ENCODE measurements around the gene PLA2G12A. TPM values are rescaled to one million over a fixed set of nuclear protein-coding genes. Genes with fewer than 3 reads are reported as not detected.

PLA2G12A gene
- total RNA-seq, 2 donors from 2014 or later = 59.4 to 63.1 TPM

- DNase-seq (no peak), ATAC-seq (no peak)
- intact Hi-C loops (cut with DNase I) = no loop called here
Measured at GRCh38 chr4:109730619-109731545, 1.0 kb upstream of the PLA2G12A start.

- ATAC-seq = peak in 1 of 2 donors; percentile 16
- peak; percentile 31 for DNase-seq
- intact Hi-C loops (cut with DNase I) = no loop called here
Measured at GRCh38 chr4:109729117-109729717, 653 bp downstream of the PLA2G12A start.

DNA sequence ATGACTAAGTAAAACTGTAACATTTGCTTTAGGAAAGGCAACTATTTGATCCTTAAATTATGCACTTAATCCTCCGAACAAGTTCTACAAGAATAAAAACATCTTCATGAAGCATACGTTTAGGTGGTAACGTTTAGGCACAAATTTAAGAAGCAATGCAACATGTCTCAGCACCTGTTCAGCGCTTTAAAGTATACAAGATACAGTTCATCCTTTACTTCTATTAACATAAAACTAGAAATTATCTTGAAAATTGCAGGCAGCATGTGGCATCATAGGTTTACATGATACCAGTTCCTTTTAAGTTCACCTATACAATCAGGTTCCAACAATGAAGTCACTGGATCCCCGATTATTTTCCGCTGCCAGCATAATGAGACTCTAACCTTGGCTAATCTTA lies 1.5 kb downstream of the PLA2G12A start:
- intact Hi-C loops (cut with DNase I) = no loop called here
- ATAC-seq (no peak), DNase-seq (no peak)

DNA sequence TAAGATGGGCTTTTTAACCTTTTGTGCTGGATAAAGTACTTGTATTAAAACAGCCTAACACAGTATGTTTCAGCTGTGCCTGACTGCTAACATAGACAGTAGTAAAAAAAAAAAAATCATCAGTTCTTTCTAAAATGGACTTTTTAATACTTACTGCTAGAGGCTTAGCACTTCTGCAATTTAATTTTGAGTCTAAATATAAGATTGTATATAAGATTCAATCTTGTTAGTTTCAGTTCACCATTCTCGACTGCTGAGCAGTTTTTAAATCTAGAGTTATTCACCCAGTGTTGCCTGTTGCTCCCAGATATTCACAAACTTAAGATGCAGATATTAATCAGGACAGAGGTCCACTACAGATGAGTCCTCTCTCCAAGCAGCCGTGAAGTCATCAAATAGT lies 6.8 kb downstream of the PLA2G12A start:
- no peak for ATAC-seq
- DNase-seq = no peak
- intact Hi-C loops (cut with DNase I) = no loop called here

GRCh38 chr4:109722357-109722756 lies 7.5 kb downstream of the PLA2G12A start:
- no peak for ATAC-seq
- intact Hi-C loops (cut with DNase I) = no loop called here
- DNase-seq = no peak

DNA sequence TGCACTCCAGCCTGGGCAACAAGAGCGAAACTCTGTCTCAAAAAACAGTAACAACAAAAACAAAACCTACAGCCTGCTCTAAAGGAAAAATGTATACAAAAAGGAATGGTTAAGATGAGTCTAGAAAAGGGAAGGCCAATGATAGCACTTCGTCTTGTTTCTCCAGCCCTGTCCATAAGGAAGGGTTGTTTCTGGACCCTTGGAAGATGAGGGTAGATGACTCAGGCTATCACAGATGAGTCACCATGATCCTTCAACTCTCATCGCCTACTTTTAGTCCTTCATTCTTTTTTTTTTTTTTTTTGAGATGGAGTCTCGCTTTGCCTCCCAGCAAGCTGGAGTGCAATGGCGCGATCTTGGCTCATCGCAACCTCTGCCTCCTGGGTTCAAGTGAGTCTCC lies 8.8 kb downstream of the PLA2G12A start:
- DNase-seq (no peak), ATAC-seq (peak in 1 of 2 donors; percentile 34)
- intact Hi-C loops (cut with DNase I) = no loop called here

GRCh38 chr4:109719604-109720003 lies 10.3 kb downstream of the PLA2G12A start:
- no peak for ATAC-seq
- DNase-seq = no peak
- intact Hi-C loops (cut with DNase I) = no loop called here

DNA sequence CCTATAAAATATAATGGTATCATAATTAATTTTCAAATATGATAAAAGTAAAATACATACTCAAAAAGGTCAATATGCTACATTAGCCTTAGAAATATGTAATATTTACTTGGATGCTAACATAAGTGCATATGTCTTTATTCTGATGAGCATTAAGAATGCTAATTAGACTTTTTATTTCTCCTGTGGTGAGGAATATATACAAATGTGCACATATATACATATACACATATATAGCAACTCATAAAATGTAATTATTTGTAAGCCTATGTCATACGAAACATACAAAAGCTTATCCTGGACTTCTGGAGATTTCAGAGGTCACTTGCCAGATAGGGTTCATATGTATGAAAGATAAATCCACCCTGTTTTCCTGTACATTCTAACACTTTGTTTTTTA lies 11.1 kb downstream of the PLA2G12A start:
- no peak for DNase-seq
- no peak for ATAC-seq
- intact Hi-C loops (cut with DNase I) = no loop called here

DNA sequence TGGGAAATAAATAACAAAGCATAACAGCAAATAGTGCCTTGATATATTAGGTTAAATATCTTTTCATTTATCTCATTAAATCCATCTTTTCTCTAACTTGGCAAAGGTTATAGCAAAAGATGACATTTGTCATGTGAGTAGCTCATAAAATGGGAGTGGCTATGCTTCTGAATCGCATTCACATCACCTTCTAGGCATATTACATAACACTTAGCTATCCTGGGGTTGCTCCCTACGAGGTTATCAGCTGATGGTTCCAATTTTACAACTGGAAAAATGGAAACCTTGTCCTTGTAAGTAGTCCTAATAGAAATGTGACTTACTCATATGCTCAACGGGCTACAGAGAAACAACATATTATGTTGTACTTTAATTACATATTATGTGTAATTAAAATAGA lies 16.4 kb downstream of the PLA2G12A start:
- ATAC-seq (no peak), DNase-seq (no peak)
- intact Hi-C loops (cut with DNase I) = no loop called here

- intact Hi-C loops (cut with DNase I) = loop anchor here in 1 of 2 donors (10.0 kb wide), 1 partner anchor 106 kb away; the partner anchor contains the start of gene GAR1
- ATAC-seq (no peak), DNase-seq (no peak)
Measured at GRCh38 chr4:109708990-109709389, 20.9 kb downstream of the PLA2G12A start.

DNA sequence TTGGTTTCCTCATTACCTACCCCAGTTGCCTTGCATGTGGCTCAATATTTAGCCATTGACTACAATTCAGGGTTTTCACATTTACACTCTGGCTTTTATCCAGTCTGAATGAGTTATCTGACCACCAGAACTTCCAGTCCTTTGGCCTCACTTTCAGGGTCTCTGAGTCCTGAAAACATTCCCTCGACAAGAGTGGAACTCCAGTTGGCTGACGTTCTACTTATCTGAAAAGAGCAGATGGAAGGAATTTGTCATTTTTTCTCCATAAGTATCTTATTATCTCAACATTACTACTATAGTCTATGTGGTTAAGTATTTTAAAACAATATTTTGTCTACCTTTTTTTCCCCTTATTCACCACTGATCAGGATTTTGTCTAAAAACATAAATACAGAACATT lies 21.4 kb downstream of the PLA2G12A start:
- DNase-seq (no peak), ATAC-seq (no peak)
- intact Hi-C loops (cut with DNase I) = loop anchor here in 1 of 2 donors (10.0 kb wide), 1 partner anchor 106 kb away; the partner anchor contains the start of gene GAR1

DNA sequence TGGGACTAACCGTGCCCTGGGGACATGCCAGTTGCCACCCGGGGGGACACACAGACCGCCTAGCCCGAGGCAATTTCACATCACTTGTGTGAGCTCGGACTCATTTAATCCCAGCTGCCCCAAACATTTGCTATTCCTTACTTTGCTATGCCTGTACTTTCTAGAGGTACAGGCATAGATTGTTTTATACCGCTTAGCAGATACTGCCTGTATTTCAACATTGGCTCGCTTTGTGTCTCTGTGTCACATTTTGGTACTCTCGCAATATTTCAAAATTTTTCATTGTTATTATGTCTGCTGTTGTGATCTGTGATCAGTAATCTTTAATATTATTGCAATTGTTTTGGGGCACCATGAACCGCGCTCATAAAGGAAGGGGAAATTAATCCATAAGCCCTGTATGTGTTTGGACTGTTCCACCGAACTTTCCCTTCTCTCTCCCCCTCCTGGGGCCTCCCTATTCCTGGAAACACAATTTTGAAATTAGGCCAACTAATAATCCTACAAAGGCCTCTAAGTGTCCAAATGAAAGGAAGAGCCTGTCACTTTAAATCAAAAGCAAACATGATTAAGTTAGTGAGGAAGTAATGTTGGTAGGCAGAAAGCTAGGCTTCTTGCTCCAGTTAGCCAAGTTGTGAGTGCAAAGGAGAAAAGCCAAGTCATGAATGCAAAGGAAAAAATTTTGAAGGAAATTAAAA lies 26.1 kb downstream of the PLA2G12A start:
- intact Hi-C loops (cut with DNase I) = loop anchor here in 1 of 2 donors (5.0 to 10.0 kb wide), 2 partner anchors 111 to 273 kb away; partner anchors contain the start of gene GAR1
- ATAC-seq (peak in 1 of 2 donors; percentile 16), DNase-seq (no peak)

- peak; percentile 89 for DNase-seq
- peak; percentile 96 to 98 for ATAC-seq
- intact Hi-C loops (cut with DNase I) = loop anchor here in 1 of 2 donors (5.0 to 10.0 kb wide), 2 partner anchors 112 to 274 kb away; partner anchors contain the start of gene GAR1
Measured at GRCh38 chr4:109702950-109703663, 26.8 kb downstream of the PLA2G12A start, which contains the start of gene CASP6. TSS of gene CASP6 (minus strand) at chr4:109703445. CDS start at chr4:109703395, 50 bp downstream.

DNA sequence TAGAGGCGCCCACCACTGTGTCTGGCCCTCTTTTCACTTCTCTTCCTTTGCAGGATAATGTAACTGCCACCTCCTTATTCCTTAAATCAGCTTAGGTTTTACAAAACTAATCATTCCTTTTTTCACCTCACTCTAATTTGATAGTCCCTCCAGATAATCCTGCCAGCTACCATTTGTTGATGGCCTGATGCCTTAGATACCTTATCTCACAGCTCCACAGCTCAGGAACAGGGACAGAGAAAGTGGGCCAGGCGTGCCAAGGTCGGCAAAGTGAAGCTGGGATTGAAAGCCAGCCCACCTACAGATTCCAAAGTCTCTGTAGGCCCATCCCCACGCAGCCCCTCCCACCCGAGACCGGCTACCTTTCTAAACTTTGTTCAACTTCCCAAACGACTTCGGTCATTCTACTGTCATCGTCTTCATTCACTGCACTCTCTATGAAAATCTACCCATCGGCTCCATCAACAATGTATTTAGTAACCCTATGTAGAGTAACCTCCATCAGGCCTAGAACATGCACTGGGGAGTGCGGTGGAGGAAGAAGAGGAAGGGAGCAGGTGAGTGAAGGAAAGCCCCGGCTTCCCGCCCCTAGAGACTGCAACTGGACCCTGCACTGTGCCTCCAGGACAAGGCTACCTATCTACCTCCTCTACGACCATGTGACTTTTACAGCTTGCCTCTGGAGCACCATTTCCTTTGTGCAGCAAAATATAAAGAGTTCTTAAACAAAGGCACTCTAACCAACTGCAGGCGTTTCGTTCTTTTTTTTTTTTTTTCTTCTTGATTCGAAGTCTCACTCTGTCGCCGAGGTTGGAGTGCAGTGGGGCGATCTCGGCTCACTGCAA lies 28.1 kb downstream of the PLA2G12A start:
- no peak for ATAC-seq
- intact Hi-C loops (cut with DNase I) = loop anchor here in 1 of 2 donors (5.0 to 10.0 kb wide), 2 partner anchors 113 to 276 kb away; partner anchors contain the start of gene GAR1
- DNase-seq = no peak

DNA sequence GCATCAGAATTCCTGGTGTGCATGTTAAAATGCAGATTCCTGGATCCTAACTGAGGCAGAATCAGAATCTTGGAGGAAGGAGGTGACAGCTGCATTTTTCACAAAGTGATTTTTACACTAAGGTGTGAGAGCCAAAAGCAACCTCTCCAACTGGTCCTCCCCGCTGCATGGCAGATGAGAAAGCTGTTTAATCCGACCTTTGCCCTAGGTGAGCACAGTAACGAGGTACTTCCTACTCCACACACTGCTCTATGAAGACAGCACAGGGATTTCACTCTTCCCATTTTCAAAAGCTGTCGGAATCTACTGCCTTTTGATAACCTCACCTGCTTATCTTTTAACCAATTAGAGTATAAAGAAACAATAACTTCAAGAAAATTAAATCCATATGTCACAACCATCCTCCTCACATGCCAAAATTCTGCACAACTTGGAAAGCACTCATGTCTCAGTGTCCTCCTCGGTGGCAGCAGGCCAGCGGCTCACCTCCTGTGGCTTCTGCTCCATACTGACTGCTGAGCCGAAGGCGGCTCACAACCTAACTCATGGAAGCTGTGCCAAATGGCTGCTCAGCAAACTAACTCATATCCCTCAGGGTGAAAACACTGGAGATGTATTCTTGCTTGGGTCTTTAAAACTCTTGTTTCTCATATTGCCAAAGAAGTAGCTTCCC lies 30.2 kb downstream of the PLA2G12A start:
- intact Hi-C loops (cut with DNase I) = loop anchor here in 1 of 2 donors (5.0 to 10.0 kb wide), 2 partner anchors 115 to 278 kb away; partner anchors contain the start of gene GAR1
- no peak for ATAC-seq
- DNase-seq = no peak

DNA sequence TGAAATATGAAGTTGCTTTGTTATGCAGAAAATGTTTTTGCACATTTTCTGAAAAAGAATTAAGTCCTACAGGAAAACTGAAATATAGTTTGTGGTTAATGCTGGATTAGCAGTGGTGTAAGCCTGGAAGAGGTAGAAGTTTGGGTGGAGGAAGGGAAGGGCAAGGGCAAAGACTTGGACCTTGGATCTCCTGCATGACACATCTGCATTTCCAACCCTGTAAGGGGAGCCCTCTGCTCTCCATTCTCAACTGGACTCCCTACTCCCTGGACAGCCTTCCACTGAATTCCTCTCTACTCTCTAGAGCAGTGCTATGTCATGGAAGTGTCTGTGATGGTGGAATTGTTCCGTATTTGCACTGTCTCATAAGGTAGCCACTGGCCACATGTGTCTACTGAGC lies 31.2 kb downstream of the PLA2G12A start:
- no peak for DNase-seq
- intact Hi-C loops (cut with DNase I) = no loop called here
- no peak for ATAC-seq

DNA sequence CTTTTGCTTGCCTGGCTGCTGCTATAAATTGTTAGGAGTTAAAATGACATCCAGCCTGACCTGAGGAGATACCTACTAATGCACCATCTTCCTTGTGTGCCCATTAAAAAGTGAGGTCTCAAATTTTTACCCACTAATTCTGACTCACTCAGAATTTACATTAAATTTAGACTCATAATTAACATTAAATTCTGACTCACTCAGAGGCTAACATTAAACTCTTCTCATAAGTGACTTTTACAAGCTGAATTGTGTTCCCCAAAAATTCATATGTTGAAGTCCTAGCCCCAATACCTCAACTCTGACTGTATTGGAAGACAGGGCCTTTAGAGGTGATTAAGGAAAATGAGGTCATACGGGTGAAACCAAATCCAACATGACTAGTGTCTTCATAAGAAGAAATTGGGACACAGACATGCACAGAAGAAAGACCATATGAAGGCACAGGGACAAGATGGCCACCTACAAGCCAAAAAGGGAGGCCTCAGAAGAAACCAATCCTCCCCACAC lies 38.4 kb downstream of the PLA2G12A start:
- ATAC-seq (no peak), DNase-seq (no peak)
- intact Hi-C loops (cut with DNase I) = no loop called here

All from left cardiac atrium (tissue), 4 donors.